VCaP (cell line): ENCODE measurements around the gene MKNK1.
A peak's percentile ranks its signal among the peaks of the same experiment; 100 is the strongest.

ENCODE experiments used
- H3K27ac ChIP-seq: fragments of 450-650 bp; 2 replicates; pipeline ENCODE4 v1.5.1; 2017
- TF ChIP-seq, protein P1 (sequence below): fragments of 450-650 bp; conservative IDR thresholded peaks from 2 replicates; pipeline ENCODE4 v1.5.1; 2017; ENCODE audit warnings: mild to moderate bottlenecking, moderate library complexity

MKNK1 gene

GRCh38 chr1:46613661-46614603 lies 9.9 kb upstream of the MKNK1 start:
- no peak overlapping the region for H3K27ac ChIP-seq
- TF ChIP-seq, protein P1, sequence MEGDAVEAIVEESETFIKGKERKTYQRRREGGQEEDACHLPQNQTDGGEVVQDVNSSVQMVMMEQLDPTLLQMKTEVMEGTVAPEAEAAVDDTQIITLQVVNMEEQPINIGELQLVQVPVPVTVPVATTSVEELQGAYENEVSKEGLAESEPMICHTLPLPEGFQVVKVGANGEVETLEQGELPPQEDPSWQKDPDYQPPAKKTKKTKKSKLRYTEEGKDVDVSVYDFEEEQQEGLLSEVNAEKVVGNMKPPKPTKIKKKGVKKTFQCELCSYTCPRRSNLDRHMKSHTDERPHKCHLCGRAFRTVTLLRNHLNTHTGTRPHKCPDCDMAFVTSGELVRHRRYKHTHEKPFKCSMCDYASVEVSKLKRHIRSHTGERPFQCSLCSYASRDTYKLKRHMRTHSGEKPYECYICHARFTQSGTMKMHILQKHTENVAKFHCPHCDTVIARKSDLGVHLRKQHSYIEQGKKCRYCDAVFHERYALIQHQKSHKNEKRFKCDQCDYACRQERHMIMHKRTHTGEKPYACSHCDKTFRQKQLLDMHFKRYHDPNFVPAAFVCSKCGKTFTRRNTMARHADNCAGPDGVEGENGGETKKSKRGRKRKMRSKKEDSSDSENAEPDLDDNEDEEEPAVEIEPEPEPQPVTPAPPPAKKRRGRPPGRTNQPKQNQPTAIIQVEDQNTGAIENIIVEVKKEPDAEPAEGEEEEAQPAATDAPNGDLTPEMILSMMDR: no peak

GRCh38 chr1:46612937-46613660 lies 9.0 kb upstream of the MKNK1 start:
- no peak overlapping the region for H3K27ac ChIP-seq
- TF ChIP-seq, protein P1: no peak

DNA sequence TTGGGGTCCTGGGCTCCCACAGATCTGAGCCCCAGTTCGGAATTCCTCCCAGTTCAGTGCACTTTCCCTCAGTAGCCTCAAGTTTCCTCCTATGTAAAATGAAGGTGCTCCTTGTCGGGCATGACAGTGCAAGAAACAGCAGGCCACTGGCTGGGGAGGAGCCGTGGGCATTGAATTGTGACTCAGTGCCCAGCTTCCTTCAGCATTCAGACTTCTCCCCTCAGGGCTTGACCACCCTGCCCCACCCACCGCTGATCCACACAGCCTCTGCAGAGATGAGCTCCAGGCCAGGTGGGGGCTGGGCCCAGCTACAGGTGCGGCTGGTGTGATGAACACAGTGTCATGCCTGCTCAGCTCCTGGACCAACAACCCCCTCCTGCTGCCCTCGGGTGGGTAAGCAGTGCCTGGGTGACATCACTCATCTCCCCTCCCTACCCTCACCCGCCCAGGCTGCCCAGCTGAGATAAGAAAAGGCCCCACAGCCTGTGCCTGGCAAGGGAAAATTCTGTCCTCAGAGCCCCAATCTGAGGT lies 7.7 kb upstream of the MKNK1 start:
- no peak overlapping the region for H3K27ac ChIP-seq
- TF ChIP-seq, protein P1: no peak

DNA sequence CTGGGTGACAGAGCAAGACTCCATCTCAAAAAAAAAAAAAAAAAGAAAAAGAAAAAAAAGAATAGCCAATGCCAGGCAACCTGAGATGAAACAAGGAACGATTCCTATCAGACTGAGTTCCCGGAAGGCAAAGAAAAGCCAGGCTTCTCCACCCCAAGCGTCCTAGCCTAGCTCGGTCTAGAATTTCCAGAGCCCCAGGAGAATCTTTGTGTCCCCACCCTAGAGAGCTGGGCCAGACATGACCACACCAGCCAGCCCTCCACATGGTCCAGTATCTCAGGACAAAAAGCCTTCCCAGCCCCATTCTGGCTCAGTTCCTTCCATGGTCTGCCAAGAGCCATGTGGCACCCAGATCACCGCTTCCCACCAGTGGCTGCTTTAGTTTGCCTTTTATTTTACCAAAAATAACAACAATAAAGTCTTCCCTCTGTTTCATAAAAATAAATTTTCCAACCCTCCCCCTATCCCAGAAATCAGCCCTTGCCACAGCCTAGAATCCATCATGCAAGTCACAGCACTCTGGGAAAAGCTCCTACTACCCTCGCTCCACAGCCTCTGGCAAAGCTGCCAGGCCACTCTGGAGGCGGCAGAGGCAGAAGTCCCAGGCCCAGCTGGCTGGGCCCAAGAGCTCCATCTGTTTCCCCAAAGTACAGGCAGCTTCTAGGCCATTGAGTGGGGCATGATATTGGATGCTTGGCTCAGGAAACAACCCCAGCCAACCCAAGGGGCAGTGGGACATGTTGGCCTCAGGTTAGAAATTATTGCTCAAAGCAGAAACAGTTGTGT lies 3.5 kb upstream of the MKNK1 start:
- TF ChIP-seq, protein P1: no peak
- H3K27ac ChIP-seq: no peak overlapping the region

DNA sequence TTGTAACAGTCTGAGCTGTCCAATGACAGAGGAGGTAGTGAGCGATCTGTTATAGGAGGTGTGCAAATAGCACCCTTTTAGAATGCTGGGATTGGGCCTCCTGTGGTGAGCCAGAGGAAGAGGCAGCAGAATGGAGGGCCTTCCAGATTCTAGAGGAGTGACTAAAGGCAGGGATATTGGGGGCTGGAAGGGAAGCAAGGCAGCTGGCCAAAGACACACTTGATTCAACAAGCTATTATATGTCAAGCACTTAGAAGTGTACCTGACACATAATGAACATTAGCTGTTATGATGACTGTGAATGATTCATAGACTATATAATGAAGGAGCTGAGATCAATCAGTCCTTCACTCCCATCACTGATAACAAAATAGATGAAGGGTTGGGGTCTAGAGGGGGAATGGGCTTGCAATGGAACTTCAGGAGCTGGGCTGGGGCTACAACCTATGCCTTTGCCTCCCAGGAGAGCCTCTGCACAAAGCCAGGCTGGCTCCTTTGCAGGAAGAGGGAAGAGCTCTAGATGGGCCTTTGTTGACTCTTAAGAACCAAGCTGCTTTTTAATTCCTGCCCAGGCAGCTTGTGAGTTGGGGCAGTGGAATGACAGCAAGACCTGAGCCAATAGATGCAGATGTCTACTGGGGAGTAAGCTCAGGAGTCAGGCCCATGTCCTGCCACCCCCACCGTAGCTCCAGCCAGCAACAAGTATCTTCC lies 2.3 kb upstream of the MKNK1 start:
- TF ChIP-seq, protein P1: no peak
- H3K27ac ChIP-seq: no peak overlapping the region

GRCh38 chr1:46605232-46605631 lies 1.2 kb upstream of the MKNK1 start:
- peak overlapping the region; percentile 75; the same call in 1 of the 2 replicates for H3K27ac ChIP-seq
- TF ChIP-seq, protein P1: no peak
